ENCODE measurements around the gene SH3BP4.

SH3BP4 gene

DNA sequence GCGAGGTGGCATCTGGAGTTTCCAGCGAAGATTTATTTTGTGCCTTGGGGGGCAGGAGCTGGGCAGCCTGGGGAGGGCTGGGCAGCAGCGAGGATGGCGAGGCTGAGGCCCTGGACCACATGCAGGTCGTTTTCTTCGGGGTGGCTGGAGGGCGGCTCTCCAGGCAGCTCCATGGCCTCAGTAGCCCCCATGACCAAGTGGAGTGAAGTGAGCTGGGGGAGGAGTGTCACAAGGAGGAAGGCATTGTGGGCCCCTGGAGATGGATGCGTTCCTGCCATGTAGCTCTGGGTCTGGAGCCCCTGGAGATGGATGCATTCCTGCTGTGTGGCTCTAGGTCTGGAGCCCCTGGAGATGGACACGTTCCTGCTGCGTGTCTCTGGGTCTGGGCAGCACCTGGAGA lies 40.4 kb downstream of the SH3BP4 start:
- peaks cover 4 to 86% (median 58%) of the 10 kb centered on the region in 4 donors for H3K4me1 ChIP-seq
- peak overlapping the region in 1 of 2 donors; percentile 55 for H3K27ac ChIP-seq
- no peaks in the 10 kb centered on the region for H3K36me3 ChIP-seq
- H3K4me3 ChIP-seq, result no peak overlapping the region
- H3K9me3 ChIP-seq, result no peaks in the 10 kb centered on the region
- no peak for DNase-seq
- no peaks in the 10 kb centered on the region for H3K27me3 ChIP-seq
- intact Hi-C loops (cut with DNase I; ENCODE audit: low total_unique reads), result no loop called here
- TF ChIP-seq CTCF (IDR thresholded peaks at IDR 0.05), result no peak

- Histone ChIP-seq H3K9me3 (no peaks in the 10 kb centered on the region), H3K4me1 (peaks cover 4 to 91% (median 62%) of the 10 kb centered on the region in 4 donors), H3K36me3 (no peaks in the 10 kb centered on the region), H3K27ac (peak overlapping the region in 1 of 2 donors; percentile 55), H3K4me3 (no peak overlapping the region), H3K27me3 (no peaks in the 10 kb centered on the region)
- TF ChIP-seq CTCF (IDR thresholded peaks at IDR 0.05), result no peak
- intact Hi-C loops (cut with DNase I; ENCODE audit: low total_unique reads), result no loop called here
- DNase-seq, result no peak
These were observed 41.0 kb downstream of the SH3BP4 start for GRCh38 chr2:234992624-234993349.

DNA sequence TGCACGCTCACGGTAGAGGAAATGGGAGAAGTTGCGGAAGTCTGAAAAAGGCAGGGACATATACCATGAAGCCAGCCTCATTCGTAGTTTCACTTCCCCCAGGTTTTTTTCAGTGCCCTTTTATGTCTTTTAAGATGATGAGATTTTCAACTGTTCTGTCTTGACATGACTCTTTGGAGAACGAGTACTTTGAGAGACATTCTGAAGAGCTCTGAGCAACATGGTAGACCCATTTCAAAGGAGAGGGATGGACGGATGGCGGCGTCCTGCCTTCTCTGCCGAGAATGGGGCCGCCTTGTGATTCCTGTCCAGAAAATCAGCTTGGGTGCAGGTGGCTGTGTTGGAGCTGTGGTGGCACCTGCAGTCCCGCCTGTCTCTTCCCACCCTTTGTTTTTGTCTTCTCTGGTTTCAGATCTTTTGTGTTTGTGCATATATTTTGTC lies 41.7 kb downstream of the SH3BP4 start:
- H3K27me3 ChIP-seq, result no peaks in the 10 kb centered on the region
- no peaks in the 10 kb centered on the region for H3K36me3 ChIP-seq
- H3K27ac ChIP-seq, result no peak overlapping the region
- TF ChIP-seq CTCF (IDR thresholded peaks at IDR 0.05), result no peak
- H3K4me1 ChIP-seq, result peaks cover 4 to 88% (median 58%) of the 10 kb centered on the region in 4 donors
- no peak for DNase-seq
- H3K4me3 ChIP-seq, result no peak overlapping the region
- intact Hi-C loops (cut with DNase I; ENCODE audit: low total_unique reads), result no loop called here
- H3K9me3 ChIP-seq, result no peaks in the 10 kb centered on the region

DNA sequence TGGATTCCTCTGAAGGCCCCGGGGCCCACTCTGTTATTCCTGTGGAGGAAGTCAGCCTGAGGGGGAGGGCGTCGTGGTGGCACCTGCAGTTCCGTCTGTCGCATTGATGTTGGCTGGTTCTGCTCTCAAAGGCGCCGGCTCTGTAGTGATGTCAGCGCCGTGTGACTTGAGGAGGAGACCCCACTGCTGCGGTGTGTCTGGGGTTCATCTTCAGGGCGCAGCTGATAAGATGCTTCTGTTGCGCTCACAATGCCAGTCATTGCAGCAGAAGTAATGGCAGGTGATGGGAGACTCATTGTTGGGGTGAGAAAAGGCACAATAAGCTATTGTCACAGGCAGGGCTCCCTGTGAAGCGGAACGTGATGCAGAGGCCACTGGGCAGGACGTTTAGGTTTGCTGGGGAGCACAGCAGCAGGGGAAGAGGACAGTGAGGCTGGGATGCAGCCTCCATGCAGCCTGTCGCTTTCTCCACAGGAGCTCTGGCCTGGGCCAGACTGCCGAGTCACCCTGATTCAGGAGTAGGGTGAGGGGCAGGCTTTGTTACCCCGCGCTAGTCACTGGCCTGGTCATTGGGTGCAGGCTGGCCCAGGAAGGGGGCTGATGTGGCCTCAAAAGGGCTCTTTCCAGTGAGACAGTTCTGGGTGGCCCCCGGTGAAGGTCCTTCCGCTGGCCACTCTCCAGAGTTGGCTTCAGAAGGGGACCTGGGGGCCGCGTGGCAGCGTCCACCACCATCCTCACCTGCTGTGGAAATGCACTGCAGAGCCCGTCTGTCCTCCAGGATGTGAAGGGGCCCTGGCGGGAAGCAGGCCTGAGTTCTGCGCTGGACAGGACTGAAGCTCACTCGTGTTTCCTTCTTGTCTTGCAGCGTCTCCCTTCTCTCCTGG lies 42.9 kb downstream of the SH3BP4 start:
- no peak for TF ChIP-seq CTCF (IDR thresholded peaks at IDR 0.05)
- Histone ChIP-seq H3K27me3 (no peaks in the 10 kb centered on the region), H3K27ac (peak overlapping the region; percentile 70 to 84), H3K4me3 (no peak overlapping the region), H3K36me3 (no peaks in the 10 kb centered on the region), H3K9me3 (no peaks in the 10 kb centered on the region), H3K4me1 (peaks cover 4 to 77% (median 53%) of the 10 kb centered on the region in 4 donors)
- no peak for DNase-seq
- intact Hi-C loops (cut with DNase I; ENCODE audit: low total_unique reads), result no loop called here

GRCh38 chr2:234995332-234996068 lies 43.7 kb downstream of the SH3BP4 start:
- intact Hi-C loops (cut with DNase I; ENCODE audit: low total_unique reads), result loop anchor here (2.0 kb wide), 1 partner anchor 55 kb away; no protein-coding TSS in a partner anchor
- peaks cover 4 to 69% (median 51%) of the 10 kb centered on the region in 4 donors for H3K4me1 ChIP-seq
- no peaks in the 10 kb centered on the region for H3K27me3 ChIP-seq
- H3K27ac ChIP-seq, result peak overlapping the region; percentile 70 to 84
- no peaks in the 10 kb centered on the region for H3K36me3 ChIP-seq
- H3K4me3 ChIP-seq, result no peak overlapping the region
- no peak for TF ChIP-seq CTCF (IDR thresholded peaks at IDR 0.05)
- no peaks in the 10 kb centered on the region for H3K9me3 ChIP-seq
- no peak for DNase-seq
